Measurements from ENCODE around the gene GRM8.
A peak's percentile ranks its signal among the peaks of the same experiment; 100 is the strongest.

The GRM8 gene

DNA sequence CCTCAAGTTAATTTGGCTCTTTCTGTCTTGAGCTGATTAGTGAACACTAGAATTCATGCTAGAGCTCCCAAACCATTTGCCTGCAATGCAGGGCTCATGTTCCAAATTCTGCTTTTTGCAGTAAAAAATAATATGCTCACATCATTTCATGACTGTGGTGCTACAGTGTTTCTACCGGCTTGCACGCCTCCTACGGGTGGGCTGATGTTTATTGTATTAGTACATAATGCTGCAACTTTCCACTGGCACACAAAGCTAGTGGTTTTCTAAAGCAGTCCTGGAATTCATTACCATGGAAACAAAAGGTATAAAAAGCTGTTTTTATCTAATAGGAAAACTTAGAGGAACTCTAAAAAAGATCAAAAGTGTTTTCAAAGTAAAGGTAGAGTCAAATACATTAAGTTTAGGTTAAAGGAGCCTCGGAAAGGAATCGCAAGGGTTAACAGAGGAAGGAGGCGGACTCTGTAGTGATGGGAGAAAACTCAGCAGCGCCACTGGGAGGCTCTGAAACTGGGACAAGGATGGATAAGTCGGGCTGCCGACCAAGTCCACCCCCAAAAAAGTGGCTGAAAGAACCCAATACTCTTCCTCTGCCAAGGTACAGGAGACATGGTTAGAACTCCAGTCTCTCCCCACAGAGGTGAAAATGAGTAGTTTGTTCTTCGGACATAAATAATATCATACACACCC lies 25.9 kb downstream of the GRM8 start (continued):
- no peak for TF ChIP-seq ZFP69B (tag by site-specific recombination; IDR thresholded peaks at IDR 0.05)
- TF ChIP-seq, protein P1, sequence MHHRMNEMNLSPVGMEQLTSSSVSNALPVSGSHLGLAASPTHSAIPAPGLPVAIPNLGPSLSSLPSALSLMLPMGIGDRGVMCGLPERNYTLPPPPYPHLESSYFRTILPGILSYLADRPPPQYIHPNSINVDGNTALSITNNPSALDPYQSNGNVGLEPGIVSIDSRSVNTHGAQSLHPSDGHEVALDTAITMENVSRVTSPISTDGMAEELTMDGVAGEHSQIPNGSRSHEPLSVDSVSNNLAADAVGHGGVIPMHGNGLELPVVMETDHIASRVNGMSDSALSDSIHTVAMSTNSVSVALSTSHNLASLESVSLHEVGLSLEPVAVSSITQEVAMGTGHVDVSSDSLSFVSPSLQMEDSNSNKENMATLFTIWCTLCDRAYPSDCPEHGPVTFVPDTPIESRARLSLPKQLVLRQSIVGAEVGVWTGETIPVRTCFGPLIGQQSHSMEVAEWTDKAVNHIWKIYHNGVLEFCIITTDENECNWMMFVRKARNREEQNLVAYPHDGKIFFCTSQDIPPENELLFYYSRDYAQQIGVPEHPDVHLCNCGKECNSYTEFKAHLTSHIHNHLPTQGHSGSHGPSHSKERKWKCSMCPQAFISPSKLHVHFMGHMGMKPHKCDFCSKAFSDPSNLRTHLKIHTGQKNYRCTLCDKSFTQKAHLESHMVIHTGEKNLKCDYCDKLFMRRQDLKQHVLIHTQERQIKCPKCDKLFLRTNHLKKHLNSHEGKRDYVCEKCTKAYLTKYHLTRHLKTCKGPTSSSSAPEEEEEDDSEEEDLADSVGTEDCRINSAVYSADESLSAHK (tag by site-specific recombination; IDR thresholded peaks at IDR 0.05), result no peak
- TF ChIP-seq, protein P2, sequence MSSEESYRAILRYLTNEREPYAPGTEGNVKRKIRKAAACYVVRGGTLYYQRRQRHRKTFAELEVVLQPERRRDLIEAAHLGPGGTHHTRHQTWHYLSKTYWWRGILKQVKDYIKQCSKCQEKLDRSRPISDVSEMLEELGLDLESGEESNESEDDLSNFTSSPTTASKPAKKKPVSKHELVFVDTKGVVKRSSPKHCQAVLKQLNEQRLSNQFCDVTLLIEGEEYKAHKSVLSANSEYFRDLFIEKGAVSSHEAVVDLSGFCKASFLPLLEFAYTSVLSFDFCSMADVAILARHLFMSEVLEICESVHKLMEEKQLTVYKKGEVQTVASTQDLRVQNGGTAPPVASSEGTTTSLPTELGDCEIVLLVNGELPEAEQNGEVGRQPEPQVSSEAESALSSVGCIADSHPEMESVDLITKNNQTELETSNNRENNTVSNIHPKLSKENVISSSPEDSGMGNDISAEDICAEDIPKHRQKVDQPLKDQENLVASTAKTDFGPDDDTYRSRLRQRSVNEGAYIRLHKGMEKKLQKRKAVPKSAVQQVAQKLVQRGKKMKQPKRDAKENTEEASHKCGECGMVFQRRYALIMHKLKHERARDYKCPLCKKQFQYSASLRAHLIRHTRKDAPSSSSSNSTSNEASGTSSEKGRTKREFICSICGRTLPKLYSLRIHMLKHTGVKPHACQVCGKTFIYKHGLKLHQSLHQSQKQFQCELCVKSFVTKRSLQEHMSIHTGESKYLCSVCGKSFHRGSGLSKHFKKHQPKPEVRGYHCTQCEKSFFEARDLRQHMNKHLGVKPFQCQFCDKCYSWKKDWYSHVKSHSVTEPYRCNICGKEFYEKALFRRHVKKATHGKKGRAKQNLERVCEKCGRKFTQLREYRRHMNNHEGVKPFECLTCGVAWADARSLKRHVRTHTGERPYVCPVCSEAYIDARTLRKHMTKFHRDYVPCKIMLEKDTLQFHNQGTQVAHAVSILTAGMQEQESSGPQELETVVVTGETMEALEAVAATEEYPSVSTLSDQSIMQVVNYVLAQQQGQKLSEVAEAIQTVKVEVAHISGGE (tag by site-specific recombination; conservative IDR thresholded peaks at IDR 0.05; ENCODE audit: low read depth), result no peak
- TF ChIP-seq, protein P3, sequence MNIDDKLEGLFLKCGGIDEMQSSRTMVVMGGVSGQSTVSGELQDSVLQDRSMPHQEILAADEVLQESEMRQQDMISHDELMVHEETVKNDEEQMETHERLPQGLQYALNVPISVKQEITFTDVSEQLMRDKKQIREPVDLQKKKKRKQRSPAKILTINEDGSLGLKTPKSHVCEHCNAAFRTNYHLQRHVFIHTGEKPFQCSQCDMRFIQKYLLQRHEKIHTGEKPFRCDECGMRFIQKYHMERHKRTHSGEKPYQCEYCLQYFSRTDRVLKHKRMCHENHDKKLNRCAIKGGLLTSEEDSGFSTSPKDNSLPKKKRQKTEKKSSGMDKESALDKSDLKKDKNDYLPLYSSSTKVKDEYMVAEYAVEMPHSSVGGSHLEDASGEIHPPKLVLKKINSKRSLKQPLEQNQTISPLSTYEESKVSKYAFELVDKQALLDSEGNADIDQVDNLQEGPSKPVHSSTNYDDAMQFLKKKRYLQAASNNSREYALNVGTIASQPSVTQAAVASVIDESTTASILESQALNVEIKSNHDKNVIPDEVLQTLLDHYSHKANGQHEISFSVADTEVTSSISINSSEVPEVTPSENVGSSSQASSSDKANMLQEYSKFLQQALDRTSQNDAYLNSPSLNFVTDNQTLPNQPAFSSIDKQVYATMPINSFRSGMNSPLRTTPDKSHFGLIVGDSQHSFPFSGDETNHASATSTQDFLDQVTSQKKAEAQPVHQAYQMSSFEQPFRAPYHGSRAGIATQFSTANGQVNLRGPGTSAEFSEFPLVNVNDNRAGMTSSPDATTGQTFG (tag by site-specific recombination; IDR thresholded peaks at IDR 0.05; ENCODE audit: borderline replicate concordance), result no peak

DNA sequence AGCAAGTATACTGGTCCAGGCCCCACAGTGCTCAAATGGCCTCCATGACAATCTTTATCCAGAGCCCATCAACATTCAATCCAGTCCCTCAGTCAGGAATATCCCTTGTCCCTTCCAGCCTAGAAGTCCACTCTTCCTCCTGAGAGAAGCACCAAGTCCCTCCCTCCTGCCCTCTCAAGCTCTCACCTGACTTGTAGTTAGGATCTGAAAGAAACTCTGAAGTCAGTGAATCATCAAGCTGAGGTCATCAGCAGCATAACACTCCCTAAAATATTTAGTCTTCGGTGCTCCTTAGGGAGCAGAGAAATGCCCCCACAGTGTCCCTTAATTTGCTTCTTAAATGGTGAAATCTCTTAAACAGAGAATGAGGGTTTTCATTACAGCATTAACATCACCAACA lies 31.0 kb downstream of the GRM8 start:
- CTCF ChIA-PET, result interaction anchor here (0.6 kb wide), 1 partner anchor 139 kb away, joined by 4 read pairs; no protein-coding TSS in a partner anchor

DNA sequence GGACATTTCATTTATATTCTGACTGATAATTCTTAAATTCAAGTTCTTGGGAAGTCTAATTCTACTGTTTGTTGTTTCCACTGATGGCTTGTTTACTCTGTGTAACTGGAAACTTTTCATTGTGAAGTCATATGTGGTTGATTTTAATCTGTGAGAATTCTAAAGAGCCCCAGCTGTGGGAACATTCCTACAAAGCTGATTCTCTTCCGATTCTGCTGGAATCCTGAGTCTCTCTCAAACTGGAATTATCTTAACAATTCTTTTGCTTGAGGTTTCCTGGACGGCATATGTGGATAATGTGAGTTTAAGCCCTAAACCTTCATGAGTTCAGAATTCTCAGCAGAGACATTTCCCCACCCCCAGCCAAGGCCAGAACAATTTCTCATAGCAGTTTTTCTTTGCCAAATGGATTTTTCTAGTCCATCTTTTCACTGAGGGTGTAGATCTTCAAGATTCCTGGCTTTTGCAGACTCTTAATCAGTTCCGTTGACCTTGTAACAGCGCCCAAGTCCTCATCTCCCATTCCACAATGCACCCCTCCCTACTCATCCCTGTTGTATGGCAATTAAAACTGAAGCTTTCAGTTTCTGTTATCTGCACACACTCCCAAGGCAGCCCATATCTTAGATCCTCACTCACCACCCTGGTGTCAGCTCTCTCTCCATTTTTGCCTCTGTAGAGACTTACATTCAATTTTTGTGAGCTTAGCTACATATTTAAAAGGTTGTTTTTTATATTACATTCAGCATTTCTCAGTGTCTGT lies 37.6 kb downstream of the GRM8 start:
- POLR2A ChIA-PET, result no interaction called here
- H3K27ac ChIP-seq (ENCODE audit: extremely low read depth, low read depth, low read length), result no peak overlapping the region
- CTCF ChIA-PET, result interaction anchor here (0.6 kb wide), 2 partner anchors 111 to 265 kb away, joined by 3 to 5 read pairs; no protein-coding TSS in a partner anchor

More for the DNA sequence above, 31.0 kb downstream of the GRM8 start:
- Histone ChIP-seq H3K27ac (ENCODE audit: extremely low read depth, low read depth, low read length) (no peak overlapping the region), H3K4me1 (ENCODE audit: control insufficient read depth, insufficient read depth, low read length) (no peaks in the 10 kb centered on the region; the same call in 1 of the 2 replicates), H3K4me3 (ENCODE audit: low read depth, low read length) (no peak overlapping the region), H3K9me3 (ENCODE audit: control insufficient read depth, insufficient read depth, low read depth, low read length) (no peaks in the 10 kb centered on the region), H3K36me3 (ENCODE audit: control insufficient read depth in 2 of 2, insufficient read depth in 1 of 2, low read length in 2 of 2) (no peaks in the 10 kb centered on the region)
- no peak for TF ChIP-seq SALL2 (tag by site-specific recombination; IDR thresholded peaks at IDR 0.05; ENCODE audit: borderline replicate concordance)
- peak; percentile 34; the same call in 1 of the 2 replicates for TF ChIP-seq ZBTB48 (tag by site-specific recombination; IDR thresholded peaks at IDR 0.05)
- POLR2A ChIA-PET, result no interaction called here

DNA sequence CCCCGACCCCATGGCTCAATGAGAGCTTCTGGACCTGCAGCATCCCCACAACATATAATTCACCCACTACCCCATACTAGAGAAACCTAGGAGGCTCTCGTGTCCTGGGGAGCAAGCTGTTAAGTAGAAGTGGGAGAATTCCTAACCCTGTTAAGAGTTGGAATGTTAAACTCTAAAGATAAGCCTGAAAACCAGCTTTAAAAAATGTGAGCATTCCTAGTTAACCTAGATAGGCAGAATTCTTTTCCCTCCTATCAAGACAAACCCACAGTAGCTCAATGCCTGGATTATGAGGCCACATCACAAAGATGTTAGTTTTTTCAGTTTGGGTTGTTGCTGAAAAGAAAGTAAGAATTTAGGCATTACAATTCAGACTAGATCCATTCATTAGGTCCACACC lies 42.9 kb downstream of the GRM8 start:
- ChIA-PET POLR2A (no interaction called here), CTCF (interaction anchor here (0.7 kb wide), 1 partner anchor 89 kb away, joined by 3 read pairs; no protein-coding TSS in a partner anchor)
- Histone ChIP-seq H3K4me1 (ENCODE audit: control insufficient read depth, insufficient read depth, low read length) (no peaks in the 10 kb centered on the region), H3K36me3 (ENCODE audit: control insufficient read depth in 2 of 2, insufficient read depth in 1 of 2, low read length in 2 of 2) (no peaks in the 10 kb centered on the region), H3K9me3 (ENCODE audit: control insufficient read depth, insufficient read depth, low read depth, low read length) (no peaks in the 10 kb centered on the region), H3K4me3 (ENCODE audit: low read depth, low read length) (no peak overlapping the region), H3K27ac (ENCODE audit: extremely low read depth, low read depth, low read length) (no peak overlapping the region)
- TF ChIP-seq ZNF610 (tag by site-specific recombination; IDR thresholded peaks at IDR 0.05; ENCODE audit: borderline replicate concordance) (no peak), ZNF202 (tag by site-specific recombination; IDR thresholded peaks at IDR 0.05; ENCODE audit: borderline replicate concordance) (no peak), ZNF19 (tag by site-specific recombination; IDR thresholded peaks at IDR 0.05; ENCODE audit: low read depth) (no peak), ZNF600 (tag by site-specific recombination; IDR thresholded peaks at IDR 0.05) (no peak), SETDB1 (IDR thresholded peaks at IDR 0.05; ENCODE audit: insufficient read length, low read length) (no peak)
- TF ChIP-seq, protein P4, sequence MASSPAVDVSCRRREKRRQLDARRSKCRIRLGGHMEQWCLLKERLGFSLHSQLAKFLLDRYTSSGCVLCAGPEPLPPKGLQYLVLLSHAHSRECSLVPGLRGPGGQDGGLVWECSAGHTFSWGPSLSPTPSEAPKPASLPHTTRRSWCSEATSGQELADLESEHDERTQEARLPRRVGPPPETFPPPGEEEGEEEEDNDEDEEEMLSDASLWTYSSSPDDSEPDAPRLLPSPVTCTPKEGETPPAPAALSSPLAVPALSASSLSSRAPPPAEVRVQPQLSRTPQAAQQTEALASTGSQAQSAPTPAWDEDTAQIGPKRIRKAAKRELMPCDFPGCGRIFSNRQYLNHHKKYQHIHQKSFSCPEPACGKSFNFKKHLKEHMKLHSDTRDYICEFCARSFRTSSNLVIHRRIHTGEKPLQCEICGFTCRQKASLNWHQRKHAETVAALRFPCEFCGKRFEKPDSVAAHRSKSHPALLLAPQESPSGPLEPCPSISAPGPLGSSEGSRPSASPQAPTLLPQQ (tag by site-specific recombination; IDR thresholded peaks at IDR 0.05), result no peak
- TF ChIP-seq, protein P5, sequence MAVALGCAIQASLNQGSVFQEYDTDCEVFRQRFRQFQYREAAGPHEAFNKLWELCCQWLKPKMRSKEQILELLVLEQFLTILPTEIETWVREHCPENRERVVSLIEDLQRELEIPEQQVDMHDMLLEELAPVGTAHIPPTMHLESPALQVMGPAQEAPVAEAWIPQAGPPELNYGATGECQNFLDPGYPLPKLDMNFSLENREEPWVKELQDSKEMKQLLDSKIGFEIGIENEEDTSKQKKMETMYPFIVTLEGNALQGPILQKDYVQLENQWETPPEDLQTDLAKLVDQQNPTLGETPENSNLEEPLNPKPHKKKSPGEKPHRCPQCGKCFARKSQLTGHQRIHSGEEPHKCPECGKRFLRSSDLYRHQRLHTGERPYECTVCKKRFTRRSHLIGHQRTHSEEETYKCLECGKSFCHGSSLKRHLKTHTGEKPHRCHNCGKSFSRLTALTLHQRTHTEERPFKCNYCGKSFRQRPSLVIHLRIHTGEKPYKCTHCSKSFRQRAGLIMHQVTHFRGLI (tag by site-specific recombination; IDR thresholded peaks at IDR 0.05), result no peak

More for the DNA sequence above, 37.6 kb downstream of the GRM8 start:
- H3K4me1 ChIP-seq (ENCODE audit: control insufficient read depth, insufficient read depth, low read length), result no peaks in the 10 kb centered on the region
- H3K9me3 ChIP-seq (ENCODE audit: control insufficient read depth, insufficient read depth, low read depth, low read length), result no peaks in the 10 kb centered on the region
- H3K4me3 ChIP-seq (ENCODE audit: low read depth, low read length), result no peak overlapping the region
- TF ChIP-seq ZNF155 (tag by site-specific recombination; IDR thresholded peaks at IDR 0.05) (no peak), ZBTB17 (tag by site-specific recombination; IDR thresholded peaks at IDR 0.05) (no peak), ZNF423 (tag by site-specific recombination; IDR thresholded peaks at IDR 0.05) (no peak), GLI2 (tag by site-specific recombination; IDR thresholded peaks at IDR 0.05; ENCODE audit: borderline replicate concordance, low read depth) (no peak), ZNF600 (tag by site-specific recombination; IDR thresholded peaks at IDR 0.05) (no peak)
- no peaks in the 10 kb centered on the region for H3K36me3 ChIP-seq (ENCODE audit: control insufficient read depth in 2 of 2, insufficient read depth in 1 of 2, low read length in 2 of 2)
